HEK293 (cell line): Measurements from ENCODE around the gene VPS26B.

Source experiments
- BCL11A ChIP-seq: fragments of 450-650 bp; formaldehyde crosslinking; IDR thresholded peaks from 2 replicates; pipeline ENCODE4 v1.5.1; 2016; ENCODE audit warnings: low read depth, missing biosample characterization, missing genetic modification characterization
- ZBTB21 ChIP-seq: fragments of 450-650 bp; formaldehyde crosslinking; IDR thresholded peaks from 2 replicates; pipeline ENCODE4 v1.5.1; 2017; ENCODE audit warnings: missing biosample characterization, missing genetic modification characterization
- ZNF155 ChIP-seq: fragments of 450-650 bp; formaldehyde crosslinking; IDR thresholded peaks from 2 replicates; pipeline ENCODE4 v1.5.1; 2016; ENCODE audit warnings: missing biosample characterization, missing genetic modification characterization
- ZNF350 ChIP-seq: fragments of 450-650 bp; formaldehyde crosslinking; IDR thresholded peaks from 2 replicates; pipeline ENCODE4 v1.5.0; 2017; ENCODE audit warnings: missing biosample characterization, mild to moderate bottlenecking, missing genetic modification characterization
- ZNF510 ChIP-seq: fragments of 450-650 bp; formaldehyde crosslinking; IDR thresholded peaks from 2 replicates; pipeline ENCODE4 v1.5.1; 2018; ENCODE audit warnings: mild to moderate bottlenecking, missing genetic modification characterization, missing biosample characterization; ENCODE audit not compliant: insufficient replicate concordance
- ZSCAN16 ChIP-seq: fragments of 450-650 bp; formaldehyde crosslinking; IDR thresholded peaks from 2 replicates; pipeline ENCODE4 v1.5.1; 2016; ENCODE audit warnings: missing biosample characterization, missing genetic modification characterization
- TF ChIP-seq, protein P1 (sequence below): IDR thresholded peaks from 2 replicates; pipeline ENCODE4 v1.6.1; 2011; ENCODE audit warnings: mild to moderate bottlenecking, low read depth, low read length, borderline replicate concordance
- TF ChIP-seq, protein P2 (sequence below): fragments of 450-650 bp; formaldehyde crosslinking; IDR thresholded peaks from 2 replicates; pipeline ENCODE4 v1.5.1; 2016; ENCODE audit warnings: missing biosample characterization, missing genetic modification characterization
- TF ChIP-seq, protein P3 (sequence below): fragments of 450-650 bp; formaldehyde crosslinking; IDR thresholded peaks from 2 replicates; pipeline ENCODE4 v1.5.1; 2016; ENCODE audit warnings: missing biosample characterization, missing genetic modification characterization

DNA sequence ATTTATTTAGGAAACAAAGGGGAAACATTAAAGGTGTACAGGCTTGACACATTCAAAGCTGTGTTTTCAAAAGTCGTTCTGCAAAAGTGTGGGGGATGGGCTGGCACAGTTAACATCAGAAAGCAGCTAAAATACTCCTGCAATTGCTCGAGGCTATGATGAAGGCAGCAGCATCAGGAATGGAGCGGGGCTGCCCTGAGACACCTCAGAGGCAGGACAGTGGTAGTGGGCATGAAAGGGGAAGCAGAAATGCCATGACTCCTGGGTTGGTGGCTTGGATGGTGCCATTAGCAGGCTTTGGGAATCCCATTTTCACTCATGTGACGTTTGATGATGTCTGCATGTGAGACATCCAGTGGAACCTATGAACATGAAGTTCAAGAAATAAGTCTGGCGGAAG, 1.4 kb upstream of the VPS26B start:
- TF ChIP-seq, protein P1, sequence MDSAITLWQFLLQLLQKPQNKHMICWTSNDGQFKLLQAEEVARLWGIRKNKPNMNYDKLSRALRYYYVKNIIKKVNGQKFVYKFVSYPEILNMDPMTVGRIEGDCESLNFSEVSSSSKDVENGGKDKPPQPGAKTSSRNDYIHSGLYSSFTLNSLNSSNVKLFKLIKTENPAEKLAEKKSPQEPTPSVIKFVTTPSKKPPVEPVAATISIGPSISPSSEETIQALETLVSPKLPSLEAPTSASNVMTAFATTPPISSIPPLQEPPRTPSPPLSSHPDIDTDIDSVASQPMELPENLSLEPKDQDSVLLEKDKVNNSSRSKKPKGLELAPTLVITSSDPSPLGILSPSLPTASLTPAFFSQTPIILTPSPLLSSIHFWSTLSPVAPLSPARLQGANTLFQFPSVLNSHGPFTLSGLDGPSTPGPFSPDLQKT, result no peak
- no peak for TF ChIP-seq ZNF350 (tag by site-specific recombination)
- TF ChIP-seq, protein P2, sequence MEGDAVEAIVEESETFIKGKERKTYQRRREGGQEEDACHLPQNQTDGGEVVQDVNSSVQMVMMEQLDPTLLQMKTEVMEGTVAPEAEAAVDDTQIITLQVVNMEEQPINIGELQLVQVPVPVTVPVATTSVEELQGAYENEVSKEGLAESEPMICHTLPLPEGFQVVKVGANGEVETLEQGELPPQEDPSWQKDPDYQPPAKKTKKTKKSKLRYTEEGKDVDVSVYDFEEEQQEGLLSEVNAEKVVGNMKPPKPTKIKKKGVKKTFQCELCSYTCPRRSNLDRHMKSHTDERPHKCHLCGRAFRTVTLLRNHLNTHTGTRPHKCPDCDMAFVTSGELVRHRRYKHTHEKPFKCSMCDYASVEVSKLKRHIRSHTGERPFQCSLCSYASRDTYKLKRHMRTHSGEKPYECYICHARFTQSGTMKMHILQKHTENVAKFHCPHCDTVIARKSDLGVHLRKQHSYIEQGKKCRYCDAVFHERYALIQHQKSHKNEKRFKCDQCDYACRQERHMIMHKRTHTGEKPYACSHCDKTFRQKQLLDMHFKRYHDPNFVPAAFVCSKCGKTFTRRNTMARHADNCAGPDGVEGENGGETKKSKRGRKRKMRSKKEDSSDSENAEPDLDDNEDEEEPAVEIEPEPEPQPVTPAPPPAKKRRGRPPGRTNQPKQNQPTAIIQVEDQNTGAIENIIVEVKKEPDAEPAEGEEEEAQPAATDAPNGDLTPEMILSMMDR (tag by site-specific recombination), result no peak
- no peak for TF ChIP-seq ZNF510 (tag by site-specific recombination)
- no peak for TF ChIP-seq BCL11A (tag by site-specific recombination)
- TF ChIP-seq ZSCAN16 (tag by site-specific recombination), result no peak
- no peak for TF ChIP-seq ZBTB21 (tag by site-specific recombination)
- no peak for TF ChIP-seq ZNF155 (tag by site-specific recombination)
- TF ChIP-seq, protein P3, sequence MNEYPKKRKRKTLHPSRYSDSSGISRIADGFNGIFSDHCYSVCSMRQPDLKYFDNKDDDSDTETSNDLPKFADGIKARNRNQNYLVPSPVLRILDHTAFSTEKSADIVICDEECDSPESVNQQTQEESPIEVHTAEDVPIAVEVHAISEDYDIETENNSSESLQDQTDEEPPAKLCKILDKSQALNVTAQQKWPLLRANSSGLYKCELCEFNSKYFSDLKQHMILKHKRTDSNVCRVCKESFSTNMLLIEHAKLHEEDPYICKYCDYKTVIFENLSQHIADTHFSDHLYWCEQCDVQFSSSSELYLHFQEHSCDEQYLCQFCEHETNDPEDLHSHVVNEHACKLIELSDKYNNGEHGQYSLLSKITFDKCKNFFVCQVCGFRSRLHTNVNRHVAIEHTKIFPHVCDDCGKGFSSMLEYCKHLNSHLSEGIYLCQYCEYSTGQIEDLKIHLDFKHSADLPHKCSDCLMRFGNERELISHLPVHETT (tag by site-specific recombination), result no peak
